HepG2 (cell line): ENCODE measurements around the gene PIK3C3. TPM values are rescaled to one million over a fixed set of nuclear protein-coding genes. Genes with fewer than 3 reads are reported as not detected.

ENCODE experiments used
- ATAC-seq: fragments of 200-7000 bp; cut with Tn5 transposase; 3 replicates; pipeline ENCODE4 v1.9.1; 2020; ENCODE audit warnings: mild to moderate bottlenecking, moderate library complexity
- BruUV-seq: library from RNA; stranded (reverse); fragments of 400-500 nt; replicated peaks from 2 replicates; lab custom pipeline; 2021; lab: Mats Ljungman, UMichigan
- CTCF ChIA-PET: fragments of 300-600 bp; formaldehyde crosslinking; extraction: SDS; loops from one replicate; lab custom pipeline; 2021; ENCODE audit warnings: low total read pairs, inconsistent platforms, low intra/inter-chr PET ratio; lab: Yijun Ruan, JAX
- POLR2A ChIA-PET: fragments of 350-600 bp; sonication (Branson Sonifier 250); formaldehyde crosslinking; loops from one replicate; lab custom pipeline; 2020; ENCODE audit warnings: antibody characterized with exemption, inconsistent platforms; lab: Yijun Ruan, JAX
- DNase-seq: peaks from one replicate; pipeline ENCODE4 v3.0.0-alpha.2; 2015; ENCODE audit warnings: low spot score
- FAIRE-seq: peaks from 3 replicates; lab custom pipeline; 2011; peaks lifted over from hg19 to GRCh38; lab: Jason Lieb, UNC
- H2AFZ ChIP-seq: one replicate; pipeline ENCODE4 v1.6.1; 2011; ENCODE audit warnings: low read length, inconsistent platforms
- H3K27ac ChIP-seq: fragments of 300-600 bp; 3 replicates; pipeline ENCODE4 v1.8.0; 2011; ENCODE audit warnings: mixed run types, mild to moderate bottlenecking, mixed read lengths, low read length, inconsistent platforms; ENCODE audit not compliant: insufficient read depth; ENCODE audit errors: extremely low read length
- H3K27me3 ChIP-seq, 2 experiments: fragments of 200-600 bp in 1 of 2; 2 replicates in 1 of 2; 3 replicates in 1 of 2; pipeline versions ENCODE4 v1.6.0 to v1.8.0; 2011; ENCODE audit warnings: low read length in 2 of 2, mild to moderate bottlenecking in 2 of 2, moderate library complexity in 2 of 2, inconsistent platforms in 1 of 2; ENCODE audit not compliant: insufficient read depth in 2 of 2, control insufficient read depth in 1 of 2
- H3K36me3 ChIP-seq, 2 experiments: fragments of 200-600 bp in 1 of 2; replicated peaks in 1 of 2; 2 replicates in 1 of 2; 3 replicates in 1 of 2; pipeline versions ENCODE4 v1.5.1 to v1.8.0; 2011; ENCODE audit warnings: low read length in 2 of 2, inconsistent platforms in 1 of 2; ENCODE audit not compliant: insufficient read depth in 2 of 2, control insufficient read depth in 1 of 2
- H3K4me1 ChIP-seq: 2 replicates; pipeline ENCODE4 v1.5.1; 2012; ENCODE audit warnings: low read length, inconsistent platforms; ENCODE audit not compliant: insufficient read depth
- H3K4me2 ChIP-seq: 2 replicates; pipeline ENCODE4 v1.6.0; 2011; ENCODE audit warnings: low read depth, low read length, inconsistent platforms
- H3K4me3 ChIP-seq, 3 experiments: fragments of 200-600 bp in 1 of 3; sonication (generic), shearing (Covaris generic) in 1 of 3; replicated peaks in 1 of 3; 2 replicates each; pipeline ENCODE4 v1.5.1; 2011 to 2016; ENCODE audit warnings: low read length in 3 of 3, inconsistent platforms in 2 of 3, low read depth in 2 of 3, mild to moderate bottlenecking in 2 of 3, control low read depth in 1 of 3, mixed read lengths in 1 of 3; ENCODE audit not compliant: insufficient read depth in 1 of 3
- H3K79me2 ChIP-seq: one replicate; pipeline ENCODE4 v1.6.1; 2011; ENCODE audit warnings: low read length, inconsistent platforms; ENCODE audit not compliant: insufficient read depth
- H3K9ac ChIP-seq: 2 replicates; pipeline ENCODE4 v1.6.0; 2011; ENCODE audit warnings: mild to moderate bottlenecking, low read depth, low read length, inconsistent platforms; ENCODE audit not compliant: insufficient read depth
- H3K9me3 ChIP-seq: 2 replicates; pipeline ENCODE4 v1.5.1; 2012; ENCODE audit warnings: mild to moderate bottlenecking, low read length
- H4K20me1 ChIP-seq: 2 replicates; pipeline ENCODE4 v1.6.0; 2011; ENCODE audit warnings: inconsistent platforms, mild to moderate bottlenecking, low read length, moderate library complexity; ENCODE audit not compliant: insufficient read depth
- AGO1 ChIP-seq: fragments of 200-400 bp; formaldehyde crosslinking; IDR thresholded peaks from 2 replicates; pipeline ENCODE4 v1.6.1; 2017; ENCODE audit warnings: mild to moderate bottlenecking, low read depth, low read length, moderate library complexity; ENCODE audit not compliant: poor library complexity, severe bottlenecking
- ARID2 ChIP-seq: sonication (generic); formaldehyde crosslinking; IDR thresholded peaks from 2 replicates; pipeline ENCODE4 v1.8.1; 2022; ENCODE audit warnings: mild to moderate bottlenecking, missing genetic modification reagents, borderline replicate concordance
- ATF5 ChIP-seq: sonication (generic); formaldehyde crosslinking; IDR thresholded peaks from 2 replicates; pipeline ENCODE4 v1.4.0; 2020; ENCODE audit warnings: mild to moderate bottlenecking, low read depth, missing genetic modification reagents
- HDAC6 ChIP-seq: fragments of 200-600 bp; sonication (generic); IDR thresholded peaks from 2 replicates; pipeline ENCODE4 v1.7.0; 2017; ENCODE audit warnings: mild to moderate bottlenecking, antibody characterized with exemption, low read length, low read depth
- HNF4G ChIP-seq, 2 experiments: sonication (generic) in 1 of 2; formaldehyde crosslinking in 1 of 2; IDR thresholded peaks; 2 replicates each; pipeline versions ENCODE4 v1.4.0 to v1.6.1; 2011 to 2020; ENCODE audit warnings: borderline replicate concordance in 2 of 2, low read depth in 2 of 2, mild to moderate bottlenecking in 2 of 2, low read length in 1 of 2, missing genetic modification reagents in 1 of 2, moderate library complexity in 1 of 2
- NFKBIZ ChIP-seq: IDR thresholded peaks from 2 replicates; pipeline ENCODE4 v1.6.1; 2018; ENCODE audit warnings: missing genetic modification reagents, missing compliant biosample characterization
- STAG1 ChIP-seq: sonication (generic); formaldehyde crosslinking; IDR thresholded peaks from 2 replicates; pipeline ENCODE4 v1.4.0; 2020; ENCODE audit warnings: missing genetic modification reagents
- TFAP4 ChIP-seq: sonication (generic); IDR thresholded peaks from 2 replicates; pipeline ENCODE4 v1.6.1; 2016; ENCODE audit warnings: low read depth, borderline replicate concordance
- YY1 ChIP-seq: IDR thresholded peaks from 2 replicates; pipeline ENCODE4 v1.6.1; 2011; ENCODE audit warnings: low read length, low read depth, moderate library complexity, mild to moderate bottlenecking; ENCODE audit not compliant: insufficient read depth, insufficient replicate concordance
- ZBTB49 ChIP-seq: sonication (generic); formaldehyde crosslinking; IDR thresholded peaks from 2 replicates; pipeline ENCODE4 v1.4.0; 2020; ENCODE audit warnings: missing genetic modification reagents, borderline replicate concordance
- ZNF558 ChIP-seq: sonication (generic); formaldehyde crosslinking; IDR thresholded peaks from 2 replicates; pipeline ENCODE4 v1.9.0; 2022; ENCODE audit warnings: mild to moderate bottlenecking, missing genetic modification reagents, borderline replicate concordance
- ZNF720 ChIP-seq: sonication (generic); formaldehyde crosslinking; IDR thresholded peaks from 2 replicates; pipeline ENCODE4 v1.4.0; 2020; ENCODE audit warnings: missing genetic modification reagents
- ZNF749 ChIP-seq: sonication (generic); formaldehyde crosslinking; IDR thresholded peaks from 2 replicates; pipeline ENCODE4 v1.8.0; 2022; ENCODE audit warnings: mild to moderate bottlenecking, missing genetic modification reagents, moderate library complexity, borderline replicate concordance
- ZNF770 ChIP-seq: sonication (generic); formaldehyde crosslinking; IDR thresholded peaks from 2 replicates; pipeline ENCODE4 v1.5.0; 2020; ENCODE audit warnings: mild to moderate bottlenecking, missing genetic modification reagents
- WGBS: methylation state at CpG from one replicate; pipeline ENCODE4 v1.1.6; 2017; ENCODE audit warnings: low lambda C conversion rate; 5-methylcytosine and 5-hydroxymethylcytosine counted together
- in situ Hi-C: cut with HindIII; loops from 2 replicates; pipeline ENCODE4 v1.10.0; 2017; ENCODE audit warnings: low pct_unique_long_range_greater_than_20kb; ENCODE audit not compliant: extremely low pct_ligation_motif_present
- intact Hi-C: fragments of 100-400 bp; cut with micrococcal nuclease; formaldehyde crosslinking; loops from one replicate; pipeline ENCODE4 v1.10.0; 2022; ENCODE audit not compliant: unreplicated experiment
- polyA plus RNA-seq, 8 experiments: library from polyadenylated mRNA; depleted of rRNA in 3 of 8; stranded (reverse) in 7 of 8; unstranded in 1 of 8; fragments of >200 nt; fragmentation: Illumina TruSeq in 4 of 8; extraction: Trizol in 4 of 8; gene quantifications; 2 replicates each; pipeline versions ENCODE4 v1.2.1 to v1.2.3, GENCODE V29; 2011 to 2016; ENCODE audit warnings: low read depth in 4 of 8, missing spikeins in 1 of 8, mixed read lengths in 1 of 8; ENCODE audit not compliant: insufficient read depth in 1 of 8
- total RNA-seq, 5 experiments: library from RNA; depleted of rRNA; stranded (reverse); fragments of >200 nt; fragmentation: Illumina TruSeq; extraction: Trizol; gene quantifications; 2 replicates each; pipeline ENCODE4 v1.2.3, GENCODE V29; 2016; ENCODE audit warnings: low read depth in 1 of 5

Gene PIK3C3
- total and polyA plus RNA-seq, 2 of the 13 experiments (the other 11 are each of a cell fraction or from before 2014, with no cell fraction given), result 42.8 to 46.4 TPM

- TF ChIP-seq ZNF720 (no peak), ZNF770 (CRISPR knock-in tag) (no peak), HDAC6 (no peak), NFKBIZ (CRISPR knock-in tag) (no peak), YY1 (no peak), ARID2 (CRISPR knock-in tag) (no peak)
Observed at GRCh38 chr18:41905786-41906527, 49.1 kb upstream of the PIK3C3 start (continued).

GRCh38 chr18:41906528-41907146, 48.4 kb upstream of the PIK3C3 start:
- intact Hi-C loops (loop anchor here (10.0 kb wide), 3 partner anchors 162 to 1382 kb away; no protein-coding TSS in a partner anchor), in situ Hi-C loops (loop anchor here (10.0 to 25.0 kb wide), 2 partner anchors 142 to 969 kb away; no protein-coding TSS in a partner anchor)
- ATAC-seq (peak; percentile 38; the same call in 1 of the 3 replicates), FAIRE-seq (peak; percentile 23), DNase-seq (peak; percentile 13)
- H3K79me2 ChIP-seq, result no peaks in the 10 kb centered on the region
- 38% methylated on average over 6 of the region's 6 CpGs for WGBS
- no peak overlapping the region for H3K9ac ChIP-seq
- ChIA-PET POLR2A (no interaction called here), CTCF (interaction anchor here (0.7 kb wide), 1 partner anchor 972 kb away, joined by 3 read pairs; no protein-coding TSS in a partner anchor)
- no peaks in the 10 kb centered on the region for H3K9me3 ChIP-seq
- H4K20me1 ChIP-seq, result no peaks in the 10 kb centered on the region
- H2AFZ ChIP-seq, result no peak overlapping the region
- H3K4me2 ChIP-seq, result no peak overlapping the region
- H3K27me3 ChIP-seq, result no peaks in the 10 kb centered on the region
- H3K27ac ChIP-seq, result no peak overlapping the region
- no peaks in the 10 kb centered on the region for H3K36me3 ChIP-seq
- H3K4me1 ChIP-seq, result no peaks in the 10 kb centered on the region
- no peak overlapping the region for H3K4me3 ChIP-seq
- no TSS peak for BruUV-seq
- TF ChIP-seq TFAP4, result no peak
- TF ChIP-seq HNF4G (IDR thresholded peaks at IDR 0.05; ENCODE audit: borderline replicate concordance, low read depth, low read length), result no peak
- no peak for TF ChIP-seq HNF4G (CRISPR knock-in tag; IDR thresholded peaks at IDR 0.05; ENCODE audit: borderline replicate concordance, low read depth)
- no peak for TF ChIP-seq ZNF749 (CRISPR knock-in tag)
- TF ChIP-seq ATF5 (CRISPR knock-in tag), result no peak
- TF ChIP-seq AGO1, result no peak
- TF ChIP-seq STAG1 (CRISPR knock-in tag), result peak; percentile 62
- TF ChIP-seq ZBTB49 (CRISPR knock-in tag), result no peak
- TF ChIP-seq ZNF558, result no peak
